ENCODE measurements around the gene TEAD3.

TEAD3 gene

GRCh38 chr6:35512006-35512405 lies 15.1 kb upstream of the TEAD3 start:
- DNase-seq: no peak

DNA sequence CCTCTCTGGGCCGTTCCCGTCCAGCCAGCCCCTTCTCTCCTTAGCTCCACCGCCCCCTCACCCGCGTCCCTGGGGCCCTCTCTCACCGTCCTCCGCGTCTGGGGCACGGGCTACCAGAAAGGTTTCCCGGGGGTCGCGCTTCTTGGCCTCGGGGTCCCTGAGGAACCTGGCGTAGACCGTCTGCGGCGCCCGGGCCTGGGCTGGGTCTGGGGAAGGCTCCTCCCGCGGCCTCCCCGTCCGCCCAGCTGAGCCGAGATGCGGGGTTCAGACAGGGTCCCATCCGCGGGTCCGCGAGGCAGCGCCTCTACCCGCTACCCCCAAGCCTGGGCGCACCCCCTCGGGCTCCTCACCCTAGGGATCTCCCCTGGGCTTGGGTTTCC lies 14.7 kb upstream of the TEAD3 start:
- no peak for DNase-seq

DNA sequence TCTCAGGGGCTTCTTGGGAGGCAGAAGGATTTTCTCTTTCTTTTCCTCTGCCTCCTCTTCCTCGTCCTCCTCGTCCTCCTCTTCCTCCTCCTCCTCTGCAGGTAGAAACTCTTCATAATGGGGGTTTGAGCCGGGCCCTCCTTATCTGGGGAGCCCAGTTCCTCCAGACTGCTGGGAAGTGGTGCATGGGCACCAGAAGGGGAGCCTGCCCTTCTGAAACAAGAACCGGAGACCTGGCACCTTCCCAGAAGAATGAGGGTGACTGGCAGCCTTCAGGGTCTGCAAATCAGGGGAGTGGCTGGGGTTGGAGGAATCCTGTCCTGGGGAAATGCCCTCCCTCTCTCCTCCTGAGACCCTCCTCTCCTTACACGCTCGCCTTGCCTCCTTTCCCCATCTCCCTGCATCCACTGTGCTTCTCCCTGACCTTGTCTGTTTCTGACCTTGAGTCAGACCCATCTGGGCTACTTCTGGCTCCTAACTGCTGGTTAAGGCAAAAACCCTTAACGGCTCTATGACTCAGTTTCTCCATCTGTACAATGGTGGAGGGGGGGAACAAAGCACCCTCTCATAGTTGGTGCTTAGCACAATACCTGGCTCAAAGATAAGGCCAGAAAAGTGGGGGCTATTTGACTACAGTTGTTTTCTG lies 14.2 kb upstream of the TEAD3 start:
- DNase-seq: no peak

GRCh38 chr6:35508542-35508941 lies 11.7 kb upstream of the TEAD3 start:
- DNase-seq: no peak

DNA sequence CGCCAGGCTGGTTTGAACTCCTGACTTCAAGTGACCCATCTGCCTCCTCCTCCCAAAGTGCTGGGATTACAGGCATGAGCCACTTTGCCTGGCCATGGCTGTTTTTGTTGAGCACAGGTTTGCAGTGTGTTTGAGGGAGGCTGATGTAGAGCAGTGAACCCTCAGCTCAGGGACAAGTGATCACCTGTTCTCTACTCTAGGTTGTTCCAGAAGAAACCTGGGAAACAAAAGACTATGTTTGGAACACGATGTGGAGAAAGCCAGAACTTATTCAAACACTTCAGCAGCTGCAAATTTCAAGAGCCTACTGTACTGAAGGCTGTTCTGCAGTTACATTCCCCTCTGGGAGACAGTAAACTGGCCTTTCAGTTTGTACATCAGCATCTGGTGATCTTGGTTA lies 11.1 kb upstream of the TEAD3 start:
- DNase-seq: no peak

- no peak for DNase-seq
Measured at GRCh38 chr6:35507221-35507620, 10.3 kb upstream of the TEAD3 start.

GRCh38 chr6:35506536-35506935 lies 9.7 kb upstream of the TEAD3 start:
- DNase-seq: no peak

DNA sequence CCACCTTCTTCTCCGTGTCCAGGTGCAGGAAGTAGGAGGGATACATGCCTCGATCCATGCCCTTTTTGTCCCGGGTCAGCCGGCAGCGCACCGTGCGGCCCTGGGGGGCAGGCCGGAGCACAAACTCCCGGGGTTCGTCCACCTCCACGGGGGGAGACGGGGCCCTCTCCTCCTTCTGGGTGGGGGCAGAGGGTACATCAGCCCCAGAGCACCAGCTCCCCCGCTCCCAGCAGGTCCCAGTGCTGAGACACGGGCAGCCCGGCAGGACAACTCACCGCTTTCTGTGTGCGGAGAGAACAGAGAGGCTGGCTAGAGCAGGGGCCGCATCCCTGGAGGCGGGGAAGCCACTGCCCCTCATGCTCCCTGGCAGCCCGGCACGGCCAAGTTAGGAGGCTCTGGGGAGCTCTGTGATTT lies 9.1 kb upstream of the TEAD3 start:
- no peak for DNase-seq

GRCh38 chr6:35503534-35503933 lies 6.7 kb upstream of the TEAD3 start:
- DNase-seq: no peak

GRCh38 chr6:35501784-35502183 lies 4.9 kb upstream of the TEAD3 start:
- DNase-seq: no peak

DNA sequence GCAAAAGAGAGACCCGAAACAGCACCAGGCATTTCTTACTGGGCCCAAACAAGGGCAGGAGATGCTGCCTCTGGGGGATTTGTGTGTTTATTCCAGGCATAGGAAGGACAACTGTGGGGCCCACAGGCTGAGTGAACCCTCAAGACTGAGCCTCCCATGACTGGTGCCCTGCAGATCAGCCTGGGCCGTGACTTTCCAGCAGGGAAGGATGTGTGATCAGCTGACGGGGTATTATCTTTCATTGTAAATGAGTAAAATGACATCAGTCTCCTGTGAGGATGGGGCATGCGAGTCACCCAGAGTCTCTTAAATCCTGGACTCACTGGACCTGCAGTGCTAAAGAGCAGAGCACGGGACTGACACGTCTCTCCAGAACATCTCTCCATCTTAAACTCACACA lies 3.9 kb upstream of the TEAD3 start:
- no peak for DNase-seq

DNA sequence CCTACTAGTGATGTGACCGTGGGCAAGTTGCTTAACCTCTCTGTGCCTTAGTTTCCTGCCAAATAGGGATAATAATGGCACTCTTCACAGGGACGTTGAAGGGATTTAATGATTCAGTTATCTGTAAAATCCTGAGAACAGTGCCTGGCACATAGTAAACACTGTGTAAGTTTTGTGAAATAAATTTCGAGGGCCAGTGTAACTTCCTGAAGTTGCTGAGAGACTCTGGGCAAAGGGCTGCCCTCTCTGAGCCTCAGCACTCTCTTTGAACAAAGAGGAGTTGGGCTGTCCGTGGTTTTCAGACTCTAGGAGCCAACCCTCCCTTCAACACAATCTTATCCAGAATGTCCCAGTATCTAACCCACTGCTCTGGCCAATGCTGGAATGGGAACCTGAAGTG lies 2.5 kb upstream of the TEAD3 start:
- DNase-seq: no peak

DNA sequence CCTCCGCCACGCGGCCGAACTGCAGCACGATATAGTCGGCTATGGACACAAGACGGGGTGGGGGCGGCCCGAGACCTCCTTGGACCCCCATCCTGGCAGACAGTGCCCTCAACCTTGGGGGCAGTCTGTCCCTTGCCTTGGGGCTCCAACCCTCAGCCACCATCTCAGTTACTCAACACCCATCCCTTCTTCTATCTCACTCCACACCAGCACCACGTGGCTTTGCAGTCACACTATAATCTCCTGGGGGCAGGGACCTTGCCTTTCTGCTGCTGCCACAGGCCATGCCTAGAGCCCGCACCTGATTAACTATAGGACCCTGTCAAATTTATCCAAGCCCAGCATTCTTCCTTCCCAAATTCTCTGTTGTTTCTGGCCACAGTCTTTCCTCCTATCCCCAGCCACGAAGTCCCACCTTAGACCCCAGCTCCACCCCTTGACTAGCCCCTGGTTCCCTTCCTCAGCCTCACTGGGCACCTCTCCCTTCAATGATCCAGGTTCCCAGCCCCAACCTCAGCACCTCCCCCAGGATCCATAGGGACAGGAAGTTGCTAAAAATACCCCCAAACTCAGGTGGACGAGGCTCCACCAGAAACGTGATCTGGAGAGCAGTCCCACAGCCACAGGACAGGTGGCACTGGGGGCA lies 1.7 kb upstream of the TEAD3 start:
- no peak for DNase-seq

DNA sequence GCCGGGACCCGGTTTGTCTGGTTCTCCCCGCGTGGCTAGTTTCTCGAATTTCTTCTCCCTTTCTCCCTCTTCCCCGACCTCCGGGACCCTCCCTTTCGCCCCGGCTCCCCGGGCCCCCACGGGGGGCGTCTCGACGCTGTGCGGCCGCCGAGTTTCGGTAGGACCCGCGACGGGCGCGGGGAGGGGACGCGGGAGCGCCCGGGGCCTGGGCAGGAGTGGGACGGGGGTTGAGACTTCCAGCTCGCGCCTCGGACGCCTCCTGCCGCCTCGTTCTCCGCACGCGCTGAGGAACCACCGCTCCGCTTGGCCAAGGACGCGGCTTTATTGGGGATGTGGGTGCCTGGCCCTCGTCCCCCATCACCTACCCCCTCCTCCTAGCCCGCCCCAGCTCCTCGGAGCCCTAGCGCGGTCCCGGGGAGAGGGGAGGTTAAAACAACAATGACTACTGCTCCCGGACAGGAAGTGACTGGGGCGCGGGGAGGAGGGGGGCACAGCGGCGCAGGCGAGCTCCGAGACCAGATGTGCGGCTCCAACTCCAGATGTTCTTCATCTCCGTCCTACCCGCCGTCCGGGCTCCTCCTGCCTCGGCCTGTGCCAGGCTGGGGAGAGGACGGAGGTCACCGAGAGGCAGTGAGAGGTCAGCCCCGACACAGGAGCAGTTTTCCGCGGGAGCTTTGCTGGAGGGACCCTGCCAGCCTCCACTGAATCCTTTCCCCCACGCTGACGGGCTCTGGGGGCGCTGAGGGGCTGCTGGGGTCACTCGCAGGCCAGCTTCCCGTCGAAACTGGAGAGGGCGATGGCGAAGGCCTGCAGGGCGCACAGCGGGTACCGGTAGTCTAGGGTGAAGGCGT lies 917 bp upstream of the TEAD3 start:
- peak; percentile 14 for DNase-seq

- DNase-seq: no peak
Measured at GRCh38 chr6:35496036-35496840, 641 bp downstream of the TEAD3 start.

- no peak for DNase-seq
Measured at GRCh38 chr6:35495258-35496035, 1.4 kb downstream of the TEAD3 start.

DNA sequence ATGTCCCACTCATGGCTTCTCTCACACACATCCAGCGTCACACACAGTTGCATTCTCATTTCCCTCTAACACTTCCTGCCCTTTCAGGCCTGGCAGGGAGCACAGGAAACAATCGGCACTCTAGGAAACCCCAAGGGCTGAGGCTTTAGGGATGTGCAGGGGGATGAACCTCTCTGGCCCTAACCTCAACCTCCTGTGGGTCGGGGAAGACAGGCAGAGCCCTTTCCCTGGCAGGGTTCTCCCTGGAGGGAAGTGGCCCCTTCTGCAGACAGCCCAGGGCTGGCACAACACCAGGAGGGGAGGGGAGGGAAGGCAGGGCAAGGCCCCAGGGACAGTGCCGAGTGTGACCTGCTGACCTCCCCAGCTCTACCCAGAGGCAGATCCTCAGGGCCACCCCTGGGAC lies 2.7 kb downstream of the TEAD3 start:
- DNase-seq: no peak

DNA sequence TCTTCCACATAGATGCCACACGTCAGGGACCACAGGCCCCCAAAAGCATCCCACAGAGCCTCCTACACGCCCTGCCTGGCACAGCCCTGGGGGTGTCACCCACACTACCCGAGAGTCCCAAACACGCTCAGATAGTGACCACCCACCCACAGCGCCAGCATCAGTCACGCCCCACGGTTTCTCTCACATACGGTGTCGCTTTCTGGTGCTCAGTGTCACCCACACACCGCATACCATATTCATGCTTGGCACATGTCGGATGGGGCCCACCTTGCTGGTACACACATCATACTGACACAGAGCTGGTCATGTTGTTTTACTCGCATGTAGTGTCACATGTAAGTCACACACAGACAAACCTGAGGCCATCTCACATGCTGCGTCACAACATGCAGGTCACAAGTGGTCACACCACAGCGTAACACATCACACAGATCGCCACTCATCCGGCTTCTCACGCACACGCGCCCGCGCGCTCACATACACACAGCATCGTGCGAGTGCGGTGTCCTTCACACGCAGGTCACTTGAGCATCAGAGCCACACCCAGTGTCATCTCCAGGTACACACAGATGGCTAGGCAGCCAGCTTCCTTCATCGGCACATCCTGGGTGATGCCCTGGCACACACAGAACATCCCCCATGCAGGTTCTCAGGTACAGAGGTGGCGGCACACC lies 3.4 kb downstream of the TEAD3 start:
- no peak for DNase-seq

- no peak for DNase-seq
Measured at GRCh38 chr6:35492974-35493284, 4.0 kb downstream of the TEAD3 start.

GRCh38 chr6:35492258-35492973 lies 4.5 kb downstream of the TEAD3 start:
- no peak for DNase-seq

DNA sequence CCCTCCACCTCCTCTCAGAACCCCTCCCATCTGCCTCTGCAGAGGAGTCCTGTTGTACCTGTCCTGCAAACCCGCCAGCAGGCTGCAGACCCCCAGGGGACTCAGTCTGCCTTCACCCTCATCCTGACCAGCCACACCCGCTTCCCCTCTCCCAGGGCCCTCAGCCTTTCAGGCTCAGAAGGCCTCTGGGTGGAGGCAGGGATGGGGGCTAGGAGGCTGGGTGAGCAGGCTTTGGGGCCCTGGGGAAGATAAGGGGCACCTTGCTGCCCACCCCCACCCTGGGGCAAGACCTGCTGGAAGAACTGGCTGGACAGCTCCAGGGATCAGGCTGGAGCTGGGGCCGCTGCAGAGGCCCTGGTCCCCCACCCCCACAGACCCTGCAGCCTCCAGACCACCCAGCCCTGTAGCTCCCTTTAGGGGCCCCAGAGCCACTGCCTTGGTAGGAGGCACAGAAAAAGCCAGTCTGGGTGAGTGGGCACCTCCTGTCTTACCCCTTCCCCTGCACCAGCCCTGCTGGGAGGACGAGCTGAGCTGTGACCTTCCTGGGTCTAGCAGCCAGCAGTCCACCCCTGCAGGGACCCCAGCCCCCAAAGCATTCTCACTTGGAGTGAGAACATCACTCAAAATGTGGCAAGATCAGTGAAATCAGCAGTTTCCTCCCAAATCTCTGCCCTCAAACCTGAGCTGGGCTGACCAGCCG lies 5.2 kb downstream of the TEAD3 start:
- DNase-seq: no peak
